Mucosa of descending colon (tissue), 3 donors: ENCODE measurements around the gene CHP1. TPM values are rescaled to one million over a fixed set of nuclear protein-coding genes. Genes with fewer than 3 reads are reported as not detected.

Experiments
- ATAC-seq: fragments of 200-7000 bp; cut with Tn5 transposase; one replicate; pipeline ENCODE4 v1.9.1; 2020; ENCODE audit warnings: mild to moderate bottlenecking, moderate library complexity
- DNase-seq, 3 donors: peaks; one replicate each; pipeline ENCODE4 v3.0.0-alpha.2; 2020
- H3K36me3 ChIP-seq: fragments of 200-600 bp; one replicate; pipeline ENCODE4 v1.8.0; 2021; ENCODE audit warnings: low read depth, mild to moderate bottlenecking
- H3K4me1 ChIP-seq: fragments of 200-600 bp; one replicate; pipeline ENCODE4 v1.8.0; 2021; ENCODE audit warnings: low read depth, mild to moderate bottlenecking
- H3K4me3 ChIP-seq: fragments of 200-600 bp; one replicate; pipeline ENCODE4 v1.8.0; 2021; ENCODE audit warnings: mild to moderate bottlenecking
- H3K9me3 ChIP-seq: fragments of 200-600 bp; one replicate; pipeline ENCODE4 v1.8.0; 2021; ENCODE audit warnings: mild to moderate bottlenecking
- intact Hi-C, 2 donors: fragments of 100-400 bp; cut with DNase I in 1 of 2; cut with micrococcal nuclease in 1 of 2; formaldehyde crosslinking; loops; one replicate each; pipeline versions ENCODE4 v1.11.0 to v1.11.1; 2022; cut with DNase I, micrococcal nuclease
- long read RNA-seq, 2 donors: library from polyadenylated mRNA; unstranded; transcript quantifications; one replicate each; pipeline ENCODE4 v2.0.0, GENCODE V29; 2019 to 2021
- total RNA-seq, 3 donors: library from RNA; stranded (reverse); fragmentation: NEBNext Ultra II Directional in 2 of 3; extraction: Animal tissue kit (Norgen Biotek cat#: 25700) in 2 of 3; gene quantifications; one replicate each; pipeline versions ENCODE4 v1.2.1 to v1.2.4, GENCODE V29; 2021 to 2023
- TF ChIP-seq, protein P1 (sequence below): fragments of 200-600 bp; IDR thresholded peaks from one replicate; pipeline ENCODE4 v1.8.0; 2022; ENCODE audit warnings: antibody characterized with exemption, mild to moderate bottlenecking
- donor health status: DM: no; HTN: no; CAD: no; lungs with moderate emphysema.
- donor health status: DM: no; HTN: no; CAD: no.
- donor health status: DM: no; HTN: yes; CAD: no.

The CHP1 gene
- total RNA-seq = 100 to 1,000 TPM; 233 to 461 (median 354) TPM
- long read RNA-seq, donor 1, transcript CHP1-201 (7 exons, 3,329 nt) = major isoform, 41 of 56 reads
- long read RNA-seq, donor 1, partial matches to known transcripts = 2 of 56 reads
- long read RNA-seq, donor 1, other reads (novel, unspliced or antisense) = 12 of 56 reads
- long read RNA-seq, donor 2, transcript CHP1-201 (7 exons, 3,329 nt) = major isoform, 13 of 131 reads
- long read RNA-seq, donor 2, partial matches to known transcripts = 112 of 131 reads
- long read RNA-seq, donor 2, other reads (novel, unspliced or antisense) = 6 of 131 reads

- H3K9me3 ChIP-seq = no peaks in the 10 kb centered on the region
- ATAC-seq (peak; percentile 97), DNase-seq (peak; percentile 98 to 99 (median 99))
- intact Hi-C loops = no loop called here
- TF ChIP-seq, protein P1, sequence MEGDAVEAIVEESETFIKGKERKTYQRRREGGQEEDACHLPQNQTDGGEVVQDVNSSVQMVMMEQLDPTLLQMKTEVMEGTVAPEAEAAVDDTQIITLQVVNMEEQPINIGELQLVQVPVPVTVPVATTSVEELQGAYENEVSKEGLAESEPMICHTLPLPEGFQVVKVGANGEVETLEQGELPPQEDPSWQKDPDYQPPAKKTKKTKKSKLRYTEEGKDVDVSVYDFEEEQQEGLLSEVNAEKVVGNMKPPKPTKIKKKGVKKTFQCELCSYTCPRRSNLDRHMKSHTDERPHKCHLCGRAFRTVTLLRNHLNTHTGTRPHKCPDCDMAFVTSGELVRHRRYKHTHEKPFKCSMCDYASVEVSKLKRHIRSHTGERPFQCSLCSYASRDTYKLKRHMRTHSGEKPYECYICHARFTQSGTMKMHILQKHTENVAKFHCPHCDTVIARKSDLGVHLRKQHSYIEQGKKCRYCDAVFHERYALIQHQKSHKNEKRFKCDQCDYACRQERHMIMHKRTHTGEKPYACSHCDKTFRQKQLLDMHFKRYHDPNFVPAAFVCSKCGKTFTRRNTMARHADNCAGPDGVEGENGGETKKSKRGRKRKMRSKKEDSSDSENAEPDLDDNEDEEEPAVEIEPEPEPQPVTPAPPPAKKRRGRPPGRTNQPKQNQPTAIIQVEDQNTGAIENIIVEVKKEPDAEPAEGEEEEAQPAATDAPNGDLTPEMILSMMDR = peak; percentile 96
- peaks cover 15% of the 10 kb centered on the region for H3K4me1 ChIP-seq
- H3K4me3 ChIP-seq = peak within 1 kb of the TSS; percentile 83
- no peaks in the 10 kb centered on the region for H3K36me3 ChIP-seq
These were observed at the start of gene CHP1, which contains the start of gene EXD1 for GRCh38 chr15:41230650-41231421. TSS of gene CHP1 (plus strand) at chr15:41231268. CDS start at chr15:41231383, 115 bp downstream. TSS of gene EXD1 (minus strand) at chr15:41230757. CDS start at chr15:41226575, 4,182 bp downstream.

DNA sequence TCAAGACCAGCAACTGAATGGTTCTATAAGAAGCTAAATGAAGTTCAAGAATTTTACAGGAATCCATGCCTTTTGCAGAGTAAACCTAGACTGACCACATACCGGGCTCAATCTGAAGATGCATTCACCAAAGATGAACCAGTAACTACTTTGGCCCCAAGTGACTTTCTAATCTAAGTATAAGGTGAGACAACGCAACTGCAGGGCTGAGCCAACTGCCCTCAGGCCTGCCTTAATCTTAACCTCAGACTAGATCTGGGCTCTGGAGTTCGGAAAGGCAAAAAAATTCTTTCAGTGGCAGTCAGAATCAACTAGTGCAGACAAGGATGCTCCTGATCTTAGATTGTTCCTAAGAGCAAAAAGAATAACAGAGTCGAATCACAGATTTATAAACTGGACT is 48.8 kb upstream of the CHP1 start:
- Histone ChIP-seq H3K4me1 (no peaks in the 10 kb centered on the region), H3K9me3 (no peaks in the 10 kb centered on the region), H3K36me3 (no peaks in the 10 kb centered on the region), H3K4me3 (no peak overlapping the region)
- no peak for ATAC-seq
- DNase-seq = no peak
- intact Hi-C loops = loop anchor here (10.0 kb wide), 1 partner anchor 277 kb away; no protein-coding TSS in a partner anchor
- TF ChIP-seq, protein P1 = no peak

DNA sequence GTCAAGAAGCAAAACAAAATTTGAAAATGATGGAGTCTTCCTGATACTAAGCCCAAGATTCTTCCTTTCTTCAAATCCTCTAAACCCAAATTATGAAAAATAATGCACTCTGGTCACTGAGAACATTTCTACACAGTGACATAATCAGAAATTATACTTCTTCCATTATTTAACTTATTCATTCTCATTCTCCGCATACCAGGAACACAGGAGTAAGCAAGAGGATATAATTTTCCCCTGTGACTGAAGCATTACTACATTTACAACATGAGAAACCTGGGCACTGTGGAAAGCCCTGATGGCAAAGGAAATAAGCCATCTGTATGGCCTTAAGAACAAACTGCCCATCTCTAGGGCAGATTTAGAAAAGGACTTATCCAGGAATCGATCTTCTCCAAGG is 47.5 kb upstream of the CHP1 start:
- Histone ChIP-seq H3K36me3 (no peaks in the 10 kb centered on the region), H3K4me3 (no peak overlapping the region), H3K4me1 (no peaks in the 10 kb centered on the region), H3K9me3 (no peaks in the 10 kb centered on the region)
- ATAC-seq (no peak), DNase-seq (no peak)
- TF ChIP-seq, protein P1 = no peak
- intact Hi-C loops = loop anchor here (10.0 kb wide), 1 partner anchor 279 kb away; no protein-coding TSS in a partner anchor

DNA sequence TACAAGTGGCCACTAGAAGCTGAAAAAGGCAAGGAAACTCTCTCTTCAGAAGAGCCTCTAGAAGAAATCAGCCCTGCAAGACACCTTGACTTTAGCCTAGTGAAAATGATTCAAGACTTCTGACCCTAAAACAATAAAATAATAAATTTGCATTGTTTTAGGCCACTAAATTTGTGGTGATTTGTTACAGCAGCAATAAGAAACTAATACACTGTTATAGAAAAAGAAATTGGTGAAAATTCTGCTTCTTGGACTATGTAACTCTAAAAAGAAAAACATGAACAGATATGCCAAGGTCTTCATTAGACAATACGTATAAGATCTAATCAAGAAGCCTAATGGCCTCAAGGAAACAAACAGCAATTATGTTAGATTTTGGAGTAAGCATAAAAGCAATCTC is 36.6 kb upstream of the CHP1 start:
- Histone ChIP-seq H3K4me3 (no peak overlapping the region), H3K4me1 (no peaks in the 10 kb centered on the region), H3K36me3 (no peaks in the 10 kb centered on the region), H3K9me3 (no peaks in the 10 kb centered on the region)
- intact Hi-C loops = no loop called here
- DNase-seq (no peak), ATAC-seq (no peak)
- TF ChIP-seq, protein P1 = no peak

- ATAC-seq (no peak), DNase-seq (no peak)
- intact Hi-C loops = no loop called here
- no peaks in the 10 kb centered on the region for H3K36me3 ChIP-seq
- H3K4me3 ChIP-seq = no peak overlapping the region
- no peaks in the 10 kb centered on the region for H3K9me3 ChIP-seq
- TF ChIP-seq, protein P1 = no peak
- H3K4me1 ChIP-seq = no peaks in the 10 kb centered on the region
These were observed 31.6 kb upstream of the CHP1 start for GRCh38 chr15:41199470-41199869.
